GM12878 (cell line): ENCODE data around the gene SLC5A10.

Experiments used
- BACH1 ChIP-seq: fragments of 450-650 bp; IDR thresholded peaks from 2 replicates; pipeline ENCODE4 v1.6.1; 2017; ENCODE audit warnings: mild to moderate bottlenecking, borderline replicate concordance
- CTCF ChIP-seq, 3 experiments: IDR thresholded peaks in 2 of 3; conservative IDR thresholded peaks in 1 of 3; 2 replicates each; pipeline ENCODE4 v1.5.1; 2011; ENCODE audit warnings: low read depth in 3 of 3, low read length in 3 of 3, mild to moderate bottlenecking in 3 of 3, control low read depth in 2 of 3, moderate library complexity in 2 of 3, inconsistent platforms in 1 of 3, mixed read lengths in 1 of 3; ENCODE audit not compliant: control insufficient read depth in 2 of 3, insufficient read depth in 1 of 3; ENCODE audit errors: extremely low read depth in 1 of 3
- POLR2A ChIP-seq: IDR thresholded peaks from 2 replicates; pipeline ENCODE4 v1.6.1; 2011; ENCODE audit warnings: low read depth, mild to moderate bottlenecking, low read length
- RAD21 ChIP-seq: IDR thresholded peaks from 2 replicates; pipeline ENCODE4 v1.6.1; 2011; ENCODE audit warnings: mild to moderate bottlenecking, low read depth, low read length, moderate library complexity; ENCODE audit not compliant: insufficient read depth
- ZNF384 ChIP-seq: IDR thresholded peaks from 2 replicates; pipeline ENCODE4 v1.6.1; 2012; ENCODE audit warnings: low read depth, mild to moderate bottlenecking, low read length, improper control_type of control experiment, borderline replicate concordance

- no peak for TF ChIP-seq ZNF384
- TF ChIP-seq CTCF (IDR thresholded peaks at IDR 0.05 in 2 of 3, conservative IDR thresholded peaks at IDR 0.05 in 1 of 3; ENCODE audit: control insufficient read depth in 2 of 3, extremely low read depth in 1 of 3, insufficient read depth in 1 of 3, low read depth in 3 of 3, low read length in 3 of 3): no peak
- no peak for TF ChIP-seq BACH1
- no peak for TF ChIP-seq POLR2A
- no peak for TF ChIP-seq RAD21
Observed at GRCh38 chr17:19013806-19014627, 62.1 kb downstream of the SLC5A10 start.
